ENCODE data around the gene TBX2.

The TBX2 gene

DNA sequence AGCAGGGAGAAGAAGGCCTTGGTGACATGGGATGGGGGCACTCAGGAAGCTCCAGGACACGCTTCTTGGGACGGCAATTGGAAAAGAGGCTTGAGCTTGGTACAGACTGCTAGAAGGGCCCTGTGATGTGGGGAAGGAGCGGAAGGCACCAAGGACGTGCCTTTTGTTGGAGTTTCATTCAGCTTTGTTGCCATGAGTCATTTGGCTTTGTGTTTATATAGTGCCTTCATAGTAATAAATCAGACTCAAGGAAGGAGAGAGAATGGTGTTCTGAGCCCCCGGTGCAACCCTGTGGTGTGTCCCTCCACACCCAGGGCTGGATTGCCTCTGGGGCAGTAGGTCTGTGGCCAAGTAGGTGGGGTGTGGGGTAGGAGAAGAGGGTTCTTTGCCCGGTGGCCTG lies 45.2 kb downstream of the TBX2 start:
- CTCF ChIA-PET: interaction anchor here (0.7 to 1.2 kb wide), 4 partner anchors 17 to 131 kb away, joined by 3 to 4 read pairs (median 3); no protein-coding TSS in a partner anchor
- H3K27ac ChIP-seq (ENCODE audit: extremely low read depth, low read depth, low read length): no peak overlapping the region
- POLR2A ChIA-PET: no interaction called here

More for the DNA sequence above, 45.2 kb downstream of the TBX2 start:
- H3K4me3 ChIP-seq (ENCODE audit: low read depth, low read length): no peak overlapping the region
- no peaks in the 10 kb centered on the region for H3K9me3 ChIP-seq (ENCODE audit: control insufficient read depth, insufficient read depth, low read depth, low read length)
- TF ChIP-seq ZNF223 (tag by site-specific recombination; IDR thresholded peaks at IDR 0.05): no peak
- no peak for TF ChIP-seq ZNF23 (tag by site-specific recombination; IDR thresholded peaks at IDR 0.05; ENCODE audit: borderline replicate concordance)
- TF ChIP-seq ZNF214 (tag by site-specific recombination; IDR thresholded peaks at IDR 0.05; ENCODE audit: borderline replicate concordance): no peak
- peak; percentile 25; the same call in 1 of the 2 replicates for TF ChIP-seq ZIC2 (tag by site-specific recombination; IDR thresholded peaks at IDR 0.05)
- TF ChIP-seq, protein P1, sequence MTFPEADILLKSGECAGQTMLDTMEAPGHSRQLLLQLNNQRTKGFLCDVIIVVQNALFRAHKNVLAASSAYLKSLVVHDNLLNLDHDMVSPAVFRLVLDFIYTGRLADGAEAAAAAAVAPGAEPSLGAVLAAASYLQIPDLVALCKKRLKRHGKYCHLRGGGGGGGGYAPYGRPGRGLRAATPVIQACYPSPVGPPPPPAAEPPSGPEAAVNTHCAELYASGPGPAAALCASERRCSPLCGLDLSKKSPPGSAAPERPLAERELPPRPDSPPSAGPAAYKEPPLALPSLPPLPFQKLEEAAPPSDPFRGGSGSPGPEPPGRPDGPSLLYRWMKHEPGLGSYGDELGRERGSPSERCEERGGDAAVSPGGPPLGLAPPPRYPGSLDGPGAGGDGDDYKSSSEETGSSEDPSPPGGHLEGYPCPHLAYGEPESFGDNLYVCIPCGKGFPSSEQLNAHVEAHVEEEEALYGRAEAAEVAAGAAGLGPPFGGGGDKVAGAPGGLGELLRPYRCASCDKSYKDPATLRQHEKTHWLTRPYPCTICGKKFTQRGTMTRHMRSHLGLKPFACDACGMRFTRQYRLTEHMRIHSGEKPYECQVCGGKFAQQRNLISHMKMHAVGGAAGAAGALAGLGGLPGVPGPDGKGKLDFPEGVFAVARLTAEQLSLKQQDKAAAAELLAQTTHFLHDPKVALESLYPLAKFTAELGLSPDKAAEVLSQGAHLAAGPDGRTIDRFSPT (tag by site-specific recombination; IDR thresholded peaks at IDR 0.05): no peak
- no peak for TF ChIP-seq ZNF146 (tag by site-specific recombination; IDR thresholded peaks at IDR 0.05)
- no peak for TF ChIP-seq ZFP41 (tag by site-specific recombination; IDR thresholded peaks at IDR 0.05; ENCODE audit: borderline replicate concordance)
- TF ChIP-seq ZNF433 (tag by site-specific recombination; IDR thresholded peaks at IDR 0.05; ENCODE audit: low read depth): no peak
- TF ChIP-seq ZNF549 (tag by site-specific recombination; IDR thresholded peaks at IDR 0.05): no peak
- TF ChIP-seq ZNF292 (tag by site-specific recombination; IDR thresholded peaks at IDR 0.05; ENCODE audit: borderline replicate concordance, low read depth): no peak
- no peak for TF ChIP-seq ZNF664 (tag by site-specific recombination; IDR thresholded peaks at IDR 0.05)
- TF ChIP-seq, protein P2, sequence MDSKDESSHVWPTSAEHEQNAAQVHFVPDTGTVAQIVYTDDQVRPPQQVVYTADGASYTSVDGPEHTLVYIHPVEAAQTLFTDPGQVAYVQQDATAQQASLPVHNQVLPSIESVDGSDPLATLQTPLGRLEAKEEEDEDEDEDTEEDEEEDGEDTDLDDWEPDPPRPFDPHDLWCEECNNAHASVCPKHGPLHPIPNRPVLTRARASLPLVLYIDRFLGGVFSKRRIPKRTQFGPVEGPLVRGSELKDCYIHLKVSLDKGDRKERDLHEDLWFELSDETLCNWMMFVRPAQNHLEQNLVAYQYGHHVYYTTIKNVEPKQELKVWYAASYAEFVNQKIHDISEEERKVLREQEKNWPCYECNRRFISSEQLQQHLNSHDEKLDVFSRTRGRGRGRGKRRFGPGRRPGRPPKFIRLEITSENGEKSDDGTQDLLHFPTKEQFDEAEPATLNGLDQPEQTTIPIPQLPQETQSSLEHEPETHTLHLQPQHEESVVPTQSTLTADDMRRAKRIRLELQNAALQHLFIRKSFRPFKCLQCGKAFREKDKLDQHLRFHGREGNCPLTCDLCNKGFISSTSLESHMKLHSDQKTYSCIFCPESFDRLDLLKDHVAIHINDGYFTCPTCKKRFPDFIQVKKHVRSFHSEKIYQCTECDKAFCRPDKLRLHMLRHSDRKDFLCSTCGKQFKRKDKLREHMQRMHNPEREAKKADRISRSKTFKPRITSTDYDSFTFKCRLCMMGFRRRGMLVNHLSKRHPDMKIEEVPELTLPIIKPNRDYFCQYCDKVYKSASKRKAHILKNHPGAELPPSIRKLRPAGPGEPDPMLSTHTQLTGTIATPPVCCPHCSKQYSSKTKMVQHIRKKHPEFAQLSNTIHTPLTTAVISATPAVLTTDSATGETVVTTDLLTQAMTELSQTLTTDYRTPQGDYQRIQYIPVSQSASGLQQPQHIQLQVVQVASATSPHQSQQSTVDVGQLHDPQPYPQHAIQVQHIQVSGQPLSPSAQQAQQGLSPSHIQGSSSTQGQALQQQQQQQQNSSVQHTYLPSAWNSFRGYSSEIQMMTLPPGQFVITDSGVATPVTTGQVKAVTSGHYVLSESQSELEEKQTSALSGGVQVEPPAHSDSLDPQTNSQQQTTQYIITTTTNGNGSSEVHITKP (tag by site-specific recombination; IDR thresholded peaks at IDR 0.05): peak; percentile 42; the same call in 1 of the 2 replicates
- no peak for TF ChIP-seq ZNF571 (tag by site-specific recombination; IDR thresholded peaks at IDR 0.05)
- no peak for TF ChIP-seq TCF7L2 (IDR thresholded peaks at IDR 0.05; ENCODE audit: borderline replicate concordance, low read depth, low read length)
- no peak for TF ChIP-seq ZEB2 (tag by site-specific recombination; IDR thresholded peaks at IDR 0.05)
- no peak for TF ChIP-seq ZNF521 (tag by site-specific recombination; IDR thresholded peaks at IDR 0.05)
- no peak for TF ChIP-seq ZNF311 (tag by site-specific recombination; IDR thresholded peaks at IDR 0.05; ENCODE audit: borderline replicate concordance)
- no peak for TF ChIP-seq YY1 (tag by site-specific recombination; IDR thresholded peaks at IDR 0.05)
- TF ChIP-seq SCRT1 (tag by site-specific recombination; IDR thresholded peaks at IDR 0.05; ENCODE audit: borderline replicate concordance): no peak
- TF ChIP-seq, protein P3, sequence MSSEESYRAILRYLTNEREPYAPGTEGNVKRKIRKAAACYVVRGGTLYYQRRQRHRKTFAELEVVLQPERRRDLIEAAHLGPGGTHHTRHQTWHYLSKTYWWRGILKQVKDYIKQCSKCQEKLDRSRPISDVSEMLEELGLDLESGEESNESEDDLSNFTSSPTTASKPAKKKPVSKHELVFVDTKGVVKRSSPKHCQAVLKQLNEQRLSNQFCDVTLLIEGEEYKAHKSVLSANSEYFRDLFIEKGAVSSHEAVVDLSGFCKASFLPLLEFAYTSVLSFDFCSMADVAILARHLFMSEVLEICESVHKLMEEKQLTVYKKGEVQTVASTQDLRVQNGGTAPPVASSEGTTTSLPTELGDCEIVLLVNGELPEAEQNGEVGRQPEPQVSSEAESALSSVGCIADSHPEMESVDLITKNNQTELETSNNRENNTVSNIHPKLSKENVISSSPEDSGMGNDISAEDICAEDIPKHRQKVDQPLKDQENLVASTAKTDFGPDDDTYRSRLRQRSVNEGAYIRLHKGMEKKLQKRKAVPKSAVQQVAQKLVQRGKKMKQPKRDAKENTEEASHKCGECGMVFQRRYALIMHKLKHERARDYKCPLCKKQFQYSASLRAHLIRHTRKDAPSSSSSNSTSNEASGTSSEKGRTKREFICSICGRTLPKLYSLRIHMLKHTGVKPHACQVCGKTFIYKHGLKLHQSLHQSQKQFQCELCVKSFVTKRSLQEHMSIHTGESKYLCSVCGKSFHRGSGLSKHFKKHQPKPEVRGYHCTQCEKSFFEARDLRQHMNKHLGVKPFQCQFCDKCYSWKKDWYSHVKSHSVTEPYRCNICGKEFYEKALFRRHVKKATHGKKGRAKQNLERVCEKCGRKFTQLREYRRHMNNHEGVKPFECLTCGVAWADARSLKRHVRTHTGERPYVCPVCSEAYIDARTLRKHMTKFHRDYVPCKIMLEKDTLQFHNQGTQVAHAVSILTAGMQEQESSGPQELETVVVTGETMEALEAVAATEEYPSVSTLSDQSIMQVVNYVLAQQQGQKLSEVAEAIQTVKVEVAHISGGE (tag by site-specific recombination; conservative IDR thresholded peaks at IDR 0.05; ENCODE audit: low read depth): peak; percentile 37; the same call in 1 of the 2 replicates
- TF ChIP-seq OVOL3 (tag by site-specific recombination; IDR thresholded peaks at IDR 0.05): no peak
- peak; percentile 82; the same call in 1 of the 2 replicates for TF ChIP-seq MEIS1 (CRISPR knock-in tag; IDR thresholded peaks at IDR 0.05; ENCODE audit: borderline replicate concordance)
- TF ChIP-seq, protein P4, sequence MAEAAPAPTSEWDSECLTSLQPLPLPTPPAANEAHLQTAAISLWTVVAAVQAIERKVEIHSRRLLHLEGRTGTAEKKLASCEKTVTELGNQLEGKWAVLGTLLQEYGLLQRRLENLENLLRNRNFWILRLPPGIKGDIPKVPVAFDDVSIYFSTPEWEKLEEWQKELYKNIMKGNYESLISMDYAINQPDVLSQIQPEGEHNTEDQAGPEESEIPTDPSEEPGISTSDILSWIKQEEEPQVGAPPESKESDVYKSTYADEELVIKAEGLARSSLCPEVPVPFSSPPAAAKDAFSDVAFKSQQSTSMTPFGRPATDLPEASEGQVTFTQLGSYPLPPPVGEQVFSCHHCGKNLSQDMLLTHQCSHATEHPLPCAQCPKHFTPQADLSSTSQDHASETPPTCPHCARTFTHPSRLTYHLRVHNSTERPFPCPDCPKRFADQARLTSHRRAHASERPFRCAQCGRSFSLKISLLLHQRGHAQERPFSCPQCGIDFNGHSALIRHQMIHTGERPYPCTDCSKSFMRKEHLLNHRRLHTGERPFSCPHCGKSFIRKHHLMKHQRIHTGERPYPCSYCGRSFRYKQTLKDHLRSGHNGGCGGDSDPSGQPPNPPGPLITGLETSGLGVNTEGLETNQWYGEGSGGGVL (tag by site-specific recombination; IDR thresholded peaks at IDR 0.05): no peak
- no peak for TF ChIP-seq ZNF114 (tag by site-specific recombination; IDR thresholded peaks at IDR 0.05)
- no peak for TF ChIP-seq ZNF623 (tag by site-specific recombination; IDR thresholded peaks at IDR 0.05)
- H3K4me1 ChIP-seq (ENCODE audit: control insufficient read depth, insufficient read depth, low read length): peaks cover 4% of the 10 kb centered on the region; the same call in 1 of the 2 replicates
- H3K36me3 ChIP-seq (ENCODE audit: control insufficient read depth in 2 of 2, insufficient read depth in 1 of 2, low read length in 2 of 2): no peaks in the 10 kb centered on the region
